ENCODE measurements around the gene NLGN1.
"Not testable (repeated sequence)": the region's sequence is repeated elsewhere in the genome, so short reads cannot be mapped to it uniquely, and the experiment has no call there.

NLGN1 gene

DNA sequence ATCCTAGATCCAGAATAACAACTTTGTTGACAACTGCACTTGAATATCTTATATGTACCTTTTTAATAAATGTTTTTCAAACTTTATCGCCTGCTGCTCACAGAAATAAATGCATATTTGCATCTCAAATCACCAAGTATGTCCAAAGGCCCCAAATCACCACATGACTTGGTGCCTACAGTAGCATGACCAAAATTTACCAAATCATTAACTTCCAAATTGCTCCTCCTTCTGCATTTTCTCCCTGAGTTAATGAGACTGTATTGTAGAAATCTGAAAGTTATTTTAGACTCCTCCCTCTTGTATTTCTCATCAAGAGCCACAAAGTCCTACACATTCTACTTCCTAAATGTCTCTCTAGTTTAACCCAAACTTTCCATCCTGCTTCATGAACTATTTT, 826.1 kb downstream of the NLGN1 start:
- no peak for DNase-seq (ENCODE audit: extremely low spot score)
- POLR2A ChIA-PET = no interaction called here
- TF ChIP-seq FOXA1 (IDR thresholded peaks at IDR 0.05) = no peak
- TF ChIP-seq NFRKB (IDR thresholded peaks at IDR 0.05) = no peak
- TF ChIP-seq BHLHE40 (IDR thresholded peaks at IDR 0.05; ENCODE audit: borderline replicate concordance) = no peak
- TF ChIP-seq L3MBTL2 (conservative IDR thresholded peaks at IDR 0.05) = no peak
- no peak for TF ChIP-seq ELF4 (IDR thresholded peaks at IDR 0.05)
- no peak for TF ChIP-seq FOXK2 (IDR thresholded peaks at IDR 0.05)
- TF ChIP-seq PKNOX1 (IDR thresholded peaks at IDR 0.05) = no peak
- no peak for TF ChIP-seq ZNF384 (IDR thresholded peaks at IDR 0.05)
- no peak for TF ChIP-seq HDGF (IDR thresholded peaks at IDR 0.05; ENCODE audit: borderline replicate concordance)
- TF ChIP-seq CTBP1 (IDR thresholded peaks at IDR 0.05; ENCODE audit: borderline replicate concordance) = no peak
- no peak for TF ChIP-seq ARNT (IDR thresholded peaks at IDR 0.05)
- TF ChIP-seq TARDBP (IDR thresholded peaks at IDR 0.05) = no peak
- TF ChIP-seq SP1 (IDR thresholded peaks at IDR 0.05) = no peak
- no peak for TF ChIP-seq LEF1 (IDR thresholded peaks at IDR 0.05; ENCODE audit: borderline replicate concordance)
- TF ChIP-seq FOXM1 (IDR thresholded peaks at IDR 0.05; ENCODE audit: borderline replicate concordance) = no peak
- TF ChIP-seq SUZ12 (IDR thresholded peaks at IDR 0.05) = no peak
- CTCF ChIA-PET = no interaction called here

- POLR2A ChIA-PET = no interaction called here
Observed at GRCh38 chr3:174229916-174230315, 832.4 kb downstream of the NLGN1 start.

DNA sequence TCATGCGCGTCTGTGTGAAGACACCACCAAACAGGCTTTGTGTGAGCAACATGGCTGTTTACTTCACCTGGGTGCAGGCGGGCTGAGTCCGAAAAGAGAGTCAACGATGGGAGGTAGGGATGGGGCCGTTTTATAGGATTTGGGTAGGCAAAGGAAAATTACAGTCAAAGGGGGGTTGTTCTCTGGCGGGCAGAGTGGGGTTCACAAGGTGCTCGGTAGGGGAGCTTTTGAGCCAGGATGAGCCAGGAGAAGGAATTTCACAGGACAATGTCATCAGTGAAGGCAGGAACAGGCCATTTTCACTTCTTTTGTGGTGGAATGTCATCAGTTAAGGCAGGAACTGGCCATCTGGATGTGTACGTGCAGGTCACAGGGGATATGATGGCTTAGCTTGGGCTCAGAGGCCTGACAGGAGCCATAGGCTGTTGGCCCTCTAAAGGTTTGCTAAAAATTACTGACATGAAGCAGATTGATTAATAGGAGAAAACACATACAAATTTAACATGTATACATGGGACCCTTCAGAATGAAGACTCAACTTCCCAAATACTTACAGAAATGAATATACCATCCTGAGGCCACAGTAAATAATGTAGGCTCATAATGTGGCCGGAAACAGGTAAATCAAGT, 834.6 kb downstream of the NLGN1 start:
- CTCF ChIA-PET; POLR2A ChIA-PET; DNase-seq (ENCODE audit: extremely low spot score): not testable (repeated sequence)

More at GRCh38 chr3:174229916-174230315, 832.4 kb downstream of the NLGN1 start:
- TF ChIP-seq FOXM1 (IDR thresholded peaks at IDR 0.05; ENCODE audit: borderline replicate concordance) (no peak), ELF4 (IDR thresholded peaks at IDR 0.05) (no peak), FOXK2 (IDR thresholded peaks at IDR 0.05) (no peak), SUZ12 (IDR thresholded peaks at IDR 0.05) (no peak), SP1 (IDR thresholded peaks at IDR 0.05) (no peak), TARDBP (IDR thresholded peaks at IDR 0.05) (no peak), PKNOX1 (IDR thresholded peaks at IDR 0.05) (no peak), CTBP1 (IDR thresholded peaks at IDR 0.05; ENCODE audit: borderline replicate concordance) (no peak), LEF1 (IDR thresholded peaks at IDR 0.05; ENCODE audit: borderline replicate concordance) (no peak), L3MBTL2 (conservative IDR thresholded peaks at IDR 0.05) (no peak)
- no peak for DNase-seq (ENCODE audit: extremely low spot score)
- CTCF ChIA-PET = no interaction called here

DNA sequence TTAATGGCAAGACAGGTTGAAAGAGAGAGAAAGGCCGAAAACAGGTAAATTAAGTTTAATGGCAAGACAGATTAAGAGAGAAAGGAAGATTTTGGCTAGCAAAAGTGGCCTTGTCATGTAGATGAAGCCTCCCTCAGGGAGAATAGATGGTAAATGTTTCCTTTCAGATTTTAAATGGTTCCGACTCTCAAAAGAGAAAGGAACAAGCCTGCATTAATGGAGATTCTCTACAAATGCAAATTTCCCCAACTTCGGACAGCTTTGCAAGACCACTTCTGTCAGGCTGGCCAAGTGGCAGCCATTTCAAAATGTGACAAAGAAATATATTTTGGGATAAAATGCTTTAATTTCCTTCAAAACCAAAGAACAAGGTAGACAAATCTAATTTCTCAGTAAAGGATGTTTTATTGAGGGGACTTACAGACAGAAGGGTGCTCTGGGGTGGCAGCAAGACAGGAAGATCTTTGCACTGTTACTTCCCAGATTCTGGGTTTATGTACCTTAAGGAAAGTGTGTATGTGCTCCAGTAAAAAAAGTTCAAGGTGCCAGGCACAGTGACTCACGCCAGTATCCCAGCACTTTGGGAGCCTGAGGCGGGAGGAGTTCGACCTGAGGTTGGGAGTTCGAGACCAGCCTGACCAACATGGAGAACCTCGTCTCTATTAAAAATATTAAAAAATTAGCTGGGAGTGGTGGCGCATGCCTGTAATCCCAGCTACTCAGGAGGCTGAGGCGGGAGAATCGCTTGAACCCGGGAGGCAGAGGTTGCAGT, 835.3 kb downstream of the NLGN1 start:
- ChIA-PET CTCF (no interaction called here), POLR2A (no interaction called here)
- DNase-seq (ENCODE audit: extremely low spot score) = no peak
- no peak for TF ChIP-seq ELF4 (IDR thresholded peaks at IDR 0.05)
- no peak for TF ChIP-seq SUZ12 (IDR thresholded peaks at IDR 0.05)
- no peak for TF ChIP-seq PKNOX1 (IDR thresholded peaks at IDR 0.05)
- no peak for TF ChIP-seq CTBP1 (IDR thresholded peaks at IDR 0.05; ENCODE audit: borderline replicate concordance)
- no peak for TF ChIP-seq BHLHE40 (IDR thresholded peaks at IDR 0.05; ENCODE audit: borderline replicate concordance)
- no peak for TF ChIP-seq ZNF384 (IDR thresholded peaks at IDR 0.05)
- no peak for TF ChIP-seq FOXM1 (IDR thresholded peaks at IDR 0.05; ENCODE audit: borderline replicate concordance)
- no peak for TF ChIP-seq NFRKB (IDR thresholded peaks at IDR 0.05)
- no peak for TF ChIP-seq FOXK2 (IDR thresholded peaks at IDR 0.05)
- no peak for TF ChIP-seq TARDBP (IDR thresholded peaks at IDR 0.05)
- no peak for TF ChIP-seq L3MBTL2 (conservative IDR thresholded peaks at IDR 0.05)
- TF ChIP-seq ARNT (IDR thresholded peaks at IDR 0.05) = no peak
- TF ChIP-seq HDGF (IDR thresholded peaks at IDR 0.05; ENCODE audit: borderline replicate concordance) = no peak
- TF ChIP-seq LEF1 (IDR thresholded peaks at IDR 0.05; ENCODE audit: borderline replicate concordance) = no peak
- no peak for TF ChIP-seq FOXA1 (IDR thresholded peaks at IDR 0.05)
- TF ChIP-seq SP1 (IDR thresholded peaks at IDR 0.05) = no peak

- TF ChIP-seq FOXM1 (IDR thresholded peaks at IDR 0.05; ENCODE audit: borderline replicate concordance) (no peak), L3MBTL2 (conservative IDR thresholded peaks at IDR 0.05) (no peak), TARDBP (IDR thresholded peaks at IDR 0.05) (no peak), FOXA1 (IDR thresholded peaks at IDR 0.05) (no peak), ARNT (IDR thresholded peaks at IDR 0.05) (no peak), PKNOX1 (IDR thresholded peaks at IDR 0.05) (no peak), SP1 (IDR thresholded peaks at IDR 0.05) (no peak), ZNF384 (IDR thresholded peaks at IDR 0.05) (no peak), HDGF (IDR thresholded peaks at IDR 0.05; ENCODE audit: borderline replicate concordance) (no peak), FOXK2 (IDR thresholded peaks at IDR 0.05) (no peak), ELF4 (IDR thresholded peaks at IDR 0.05) (no peak), LEF1 (IDR thresholded peaks at IDR 0.05; ENCODE audit: borderline replicate concordance) (no peak), CTBP1 (IDR thresholded peaks at IDR 0.05; ENCODE audit: borderline replicate concordance) (no peak), SUZ12 (IDR thresholded peaks at IDR 0.05) (no peak), NFRKB (IDR thresholded peaks at IDR 0.05) (no peak), BHLHE40 (IDR thresholded peaks at IDR 0.05; ENCODE audit: borderline replicate concordance) (no peak)
- DNase-seq (ENCODE audit: extremely low spot score) = no peak
- ChIA-PET POLR2A (no interaction called here), CTCF (no interaction called here)
Observed at GRCh38 chr3:174233511-174233910, 836.0 kb downstream of the NLGN1 start.
